HG02852 (cell line): ENCODE results near the gene CTSH.
"Not testable (repeated sequence)": the region's sequence is repeated elsewhere in the genome, so short reads cannot be mapped to it uniquely, and the experiment has no call there.

ENCODE experiments used
- ATAC-seq: cut with Tn5 transposase; IDR thresholded peaks from one replicate; pipeline ENCODE4 v1.9.1; 2021; ENCODE audit warnings: mild to moderate bottlenecking, moderate library complexity; ENCODE audit not compliant: unreplicated experiment

CTSH gene

GRCh38 chr15:78923480-78924360 is 21.1 kb downstream of the CTSH start:
- no peak for ATAC-seq

- ATAC-seq, result no peak
These were observed 21.8 kb downstream of the CTSH start for GRCh38 chr15:78923015-78923414.

GRCh38 chr15:78922527-78922926 is 22.3 kb downstream of the CTSH start:
- ATAC-seq, result no peak

GRCh38 chr15:78921940-78922339 is 22.9 kb downstream of the CTSH start:
- no peak for ATAC-seq

- no peak for ATAC-seq
These were observed 23.3 kb downstream of the CTSH start for GRCh38 chr15:78921517-78921916.

GRCh38 chr15:78917888-78918287 is 27.0 kb downstream of the CTSH start:
- ATAC-seq, result no peak

GRCh38 chr15:78916088-78916487 is 28.8 kb downstream of the CTSH start:
- ATAC-seq, result no peak

- no peak for ATAC-seq
These were observed 29.3 kb downstream of the CTSH start for GRCh38 chr15:78915341-78916087.

- no peak for ATAC-seq
These were observed 30.6 kb downstream of the CTSH start for GRCh38 chr15:78914027-78914764.

GRCh38 chr15:78913012-78913411 is 31.8 kb downstream of the CTSH start:
- no peak for ATAC-seq

- no peak for ATAC-seq
These were observed 32.5 kb downstream of the CTSH start for GRCh38 chr15:78912316-78912715.

- no peak for ATAC-seq
These were observed 34.6 kb downstream of the CTSH start for GRCh38 chr15:78910271-78910670.

GRCh38 chr15:78909791-78910228 is 35.0 kb downstream of the CTSH start:
- ATAC-seq, result no peak

GRCh38 chr15:78909160-78909695 is 35.6 kb downstream of the CTSH start:
- no peak for ATAC-seq

- no peak for ATAC-seq
These were observed 37.3 kb downstream of the CTSH start for GRCh38 chr15:78907577-78907976.

GRCh38 chr15:78906316-78906620 is 38.6 kb downstream of the CTSH start:
- ATAC-seq, result no peak

- ATAC-seq, result no peak
These were observed 40.1 kb downstream of the CTSH start for GRCh38 chr15:78904599-78905358.

- not testable (repeated sequence) for ATAC-seq
These were observed 42.4 kb downstream of the CTSH start for GRCh38 chr15:78902281-78903032.

GRCh38 chr15:78900819-78901533 is 43.9 kb downstream of the CTSH start:
- ATAC-seq, result not testable (repeated sequence)
